Tibial nerve (tissue), 4 donors: Measurements from ENCODE around the gene ENPP6.

Source experiments
- CTCF ChIP-seq, 5 experiments: fragments of 200-600 bp in 3 of 5; fragments of 450-650 bp in 2 of 5; sonication (generic) in 3 of 5; IDR thresholded peaks; one replicate each; pipeline ENCODE4 v1.5.1; 2016 to 2019; ENCODE audit warnings: antibody characterized with exemption in 5 of 5, mild to moderate bottlenecking in 3 of 5, moderate library complexity in 2 of 5
- EP300 ChIP-seq, 2 donors: sonication (generic); formaldehyde crosslinking; IDR thresholded peaks; one replicate each; pipeline ENCODE4 v1.6.1; 2017; ENCODE audit warnings: antibody characterized with exemption in 2 of 2, mild to moderate bottlenecking in 1 of 2
- POLR2A ChIP-seq, 2 donors: fragments of 450-650 bp; IDR thresholded peaks; one replicate each; pipeline ENCODE4 v1.6.1; 2017; ENCODE audit warnings: antibody characterized with exemption in 2 of 2, mild to moderate bottlenecking in 2 of 2, moderate library complexity in 2 of 2

- TF ChIP-seq CTCF (IDR thresholded peaks at IDR 0.05) (no peak), POLR2A (IDR thresholded peaks at IDR 0.05) (no peak), EP300 (IDR thresholded peaks at IDR 0.05) (no peak)
Measured at GRCh38 chr4:184099000-184099399, 118.7 kb downstream of the ENPP6 start.
